Kidney capillary endothelial cell (primary cell): Measurements from ENCODE around the gene EXO1.

Experiments
- DNase-seq: peaks from one replicate; pipeline ENCODE4 v3.0.0-alpha.2; 2018; ENCODE audit warnings: low spot score

EXO1 gene

DNA sequence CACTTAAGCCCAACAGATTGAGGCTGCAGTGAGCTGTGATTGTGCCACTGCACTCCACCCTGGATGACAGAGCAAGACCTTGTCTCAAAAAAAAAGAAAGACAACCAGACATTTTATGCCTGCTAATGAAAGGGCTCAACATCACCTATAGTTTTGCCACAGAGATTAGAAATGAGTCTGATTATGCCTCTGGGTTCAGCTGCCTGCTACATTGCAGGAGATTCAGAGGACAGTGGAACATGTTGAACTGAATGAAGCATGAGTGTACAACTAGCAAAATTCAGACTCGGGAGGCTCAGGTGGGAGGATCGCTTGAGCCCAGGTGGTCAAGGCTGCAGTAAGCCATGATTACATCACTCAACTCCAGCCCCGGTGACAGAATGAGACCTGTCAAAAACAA lies 46.0 kb downstream of the EXO1 start:
- DNase-seq: no peak

DNA sequence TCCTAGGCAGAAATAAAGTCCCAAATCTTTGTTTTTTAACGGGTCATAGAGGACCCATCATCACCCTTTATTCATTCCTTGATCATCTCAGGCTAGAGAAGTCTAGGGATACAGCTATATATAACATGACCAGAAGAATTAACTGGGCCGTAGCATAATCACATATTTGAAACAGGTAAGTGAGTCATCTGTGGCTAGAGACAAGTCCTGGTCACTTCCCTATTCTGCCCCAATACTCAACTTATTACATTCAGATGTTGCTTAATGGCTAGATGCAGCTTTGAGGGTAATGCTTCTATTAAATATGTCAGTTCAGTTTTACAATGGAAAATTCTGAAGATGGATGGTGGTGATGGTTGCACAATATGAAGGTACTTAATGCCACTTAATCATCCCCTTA lies 47.0 kb downstream of the EXO1 start:
- DNase-seq: no peak

GRCh38 chr1:241896670-241896962 lies 48.6 kb downstream of the EXO1 start:
- no peak for DNase-seq

DNA sequence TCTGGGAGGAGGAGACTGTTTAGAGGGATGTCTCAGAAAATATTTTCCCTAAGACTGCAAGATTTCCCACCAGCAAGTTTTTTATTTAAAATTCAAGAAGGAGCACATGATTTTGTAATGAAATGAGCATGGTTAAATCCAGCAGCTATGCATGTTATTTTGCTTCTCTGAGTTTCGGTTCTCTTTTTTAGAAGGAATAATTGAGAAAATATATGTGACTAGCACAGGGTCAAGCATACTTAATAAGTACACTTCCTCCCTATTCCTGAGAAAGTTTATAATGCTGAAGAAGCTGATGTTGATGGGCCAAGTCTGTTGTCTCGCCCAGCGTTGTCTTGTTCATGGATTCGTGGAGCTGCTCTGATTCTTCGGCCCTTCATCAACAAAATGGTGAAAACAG lies 51.2 kb downstream of the EXO1 start:
- DNase-seq: no peak

DNA sequence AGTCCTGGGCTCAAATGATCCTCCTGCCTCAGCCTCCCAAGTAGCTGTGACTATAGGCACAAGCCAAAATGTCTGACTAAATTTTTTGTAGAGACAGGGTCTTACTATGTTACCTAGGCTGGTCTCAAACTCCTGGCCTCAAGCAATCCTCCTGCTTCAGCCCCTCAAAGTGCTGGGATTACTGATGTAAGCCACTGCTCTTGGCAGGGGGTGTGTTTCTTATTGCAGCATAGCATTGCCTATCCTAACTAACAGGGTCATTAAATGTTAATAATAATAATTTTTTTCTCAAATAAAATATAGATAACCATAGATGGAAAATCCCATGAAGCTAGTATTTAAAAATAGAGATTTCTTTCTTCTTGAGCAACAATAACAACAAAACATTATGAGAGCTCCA lies 52.4 kb downstream of the EXO1 start:
- DNase-seq: no peak

DNA sequence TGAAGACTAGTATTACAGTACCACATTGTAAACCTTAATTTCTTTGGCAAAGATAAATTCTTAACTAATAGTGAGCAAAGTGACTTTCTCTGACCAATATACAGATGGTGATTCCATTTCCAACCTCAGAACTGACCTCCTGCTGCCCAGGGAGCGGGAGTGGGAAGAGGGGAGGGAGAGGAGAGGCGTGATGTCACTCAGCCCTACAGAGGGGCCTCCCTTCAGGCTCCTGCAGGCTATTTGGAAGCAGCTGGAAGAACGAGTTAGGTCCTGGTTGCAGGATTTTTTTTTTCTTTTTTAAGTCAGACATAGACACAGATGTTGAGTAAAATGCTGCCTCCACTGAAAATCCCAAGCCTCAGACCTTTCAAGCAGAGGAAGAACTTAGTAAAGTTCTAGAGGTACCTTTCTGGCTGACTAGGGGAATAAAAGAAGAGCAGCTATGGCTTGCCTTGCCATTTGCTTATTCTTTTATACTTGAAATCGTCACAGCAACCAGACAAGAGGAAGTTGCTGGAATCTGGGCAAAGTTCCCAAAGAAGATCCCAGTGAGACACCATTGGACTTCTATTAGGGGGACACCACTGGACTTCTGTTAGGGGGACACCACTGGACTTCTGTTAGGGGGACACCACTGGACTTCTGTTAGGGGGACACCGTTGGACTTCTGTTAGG lies 54.5 kb downstream of the EXO1 start:
- DNase-seq: no peak

DNA sequence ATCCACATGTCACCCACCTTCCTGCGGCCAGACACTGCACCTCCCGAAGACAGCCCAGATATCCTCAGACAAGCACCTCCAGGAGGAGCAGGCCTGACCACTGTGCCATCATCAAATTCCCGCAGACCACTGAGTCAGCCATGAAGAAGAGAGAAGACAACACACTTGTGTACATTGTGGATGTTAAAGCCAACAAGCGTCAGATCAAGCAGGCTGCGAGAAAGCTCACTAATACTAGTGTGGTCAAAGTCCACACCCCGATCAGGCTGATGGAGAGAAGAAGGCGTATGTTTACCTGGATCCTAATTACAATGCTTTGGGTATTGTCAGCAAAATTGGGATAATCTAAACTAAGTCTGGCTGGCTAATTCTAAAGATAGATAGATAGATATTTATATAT lies 68.2 kb downstream of the EXO1 start:
- no peak for DNase-seq

- no peak for DNase-seq
Measured at GRCh38 chr1:241917487-241917886, 69.5 kb downstream of the EXO1 start.

DNA sequence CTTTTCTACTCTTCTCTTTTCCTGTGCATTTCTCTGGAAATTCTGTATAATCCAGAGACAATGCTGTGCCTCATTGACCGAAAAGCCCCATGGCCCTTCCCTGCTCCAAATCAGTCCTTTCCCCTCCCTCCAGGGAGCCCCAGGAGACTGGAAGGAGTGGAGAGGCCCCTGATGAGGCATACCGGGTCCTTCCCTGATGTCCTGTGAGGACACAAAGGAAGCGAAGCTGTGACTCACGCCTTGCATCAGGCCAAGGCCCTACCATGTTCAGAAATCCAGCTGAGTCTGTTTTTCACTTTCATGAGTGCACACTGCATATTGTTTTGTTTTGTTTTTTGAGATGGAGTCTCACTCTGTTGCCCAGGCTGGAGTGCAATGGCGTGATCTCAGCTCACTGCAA lies 70.9 kb downstream of the EXO1 start:
- peak; percentile 30 for DNase-seq

DNA sequence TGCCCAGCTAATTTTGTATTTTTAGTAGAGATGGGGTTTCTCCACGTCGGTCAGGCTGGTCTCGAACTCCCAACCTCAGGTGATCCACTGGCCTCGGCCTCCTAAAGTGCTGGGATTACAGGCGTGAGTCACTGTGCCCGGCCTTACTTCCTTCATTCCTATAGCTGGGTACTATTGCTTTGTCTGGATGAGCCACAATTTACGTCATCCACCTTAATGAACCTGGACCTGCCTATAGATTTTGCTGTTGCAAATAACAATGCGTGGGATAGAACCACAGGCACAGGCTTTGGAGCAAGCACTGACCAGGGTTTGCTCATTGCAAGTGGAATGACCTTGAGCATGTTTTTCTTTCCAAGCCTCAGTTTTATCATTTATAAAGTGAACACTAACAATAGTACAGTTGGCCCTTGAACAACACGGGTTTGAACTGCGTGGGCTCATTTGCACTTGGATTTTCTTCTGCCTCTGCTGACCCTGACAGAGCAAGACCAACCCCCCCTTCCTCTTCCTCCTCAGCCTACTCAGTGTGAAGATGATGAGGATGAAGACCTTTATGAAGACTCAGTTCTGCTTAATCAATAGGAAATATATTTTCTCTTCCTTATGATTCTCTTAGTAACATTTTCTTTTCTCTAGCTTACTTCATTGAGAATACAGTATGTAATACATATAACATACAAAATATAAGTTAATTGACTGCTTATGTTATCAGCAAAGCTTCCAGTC lies 76.2 kb downstream of the EXO1 start:
- no peak for DNase-seq

DNA sequence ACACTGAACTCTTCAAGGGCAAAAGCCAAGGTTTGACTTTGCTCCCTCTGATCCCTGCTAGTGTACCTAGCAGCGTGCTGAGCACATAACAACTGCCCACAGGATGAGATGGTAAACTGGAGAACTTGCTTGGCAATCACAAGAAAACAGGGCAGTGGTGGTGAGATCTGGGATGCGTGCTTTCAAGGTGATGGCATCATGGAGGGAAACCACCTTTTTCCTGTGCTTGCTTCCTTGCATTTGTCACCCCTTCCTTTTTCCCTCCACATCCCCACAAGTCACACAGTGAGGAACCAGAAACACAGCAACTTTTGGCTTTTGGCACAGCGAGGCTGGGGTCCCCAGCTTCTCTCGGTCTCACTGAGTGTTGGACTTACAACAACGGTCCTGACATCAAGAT lies 78.1 kb downstream of the EXO1 start:
- DNase-seq: no peak

- DNase-seq: no peak
Measured at GRCh38 chr1:241927321-241927720, 79.3 kb downstream of the EXO1 start.

- DNase-seq: no peak
Measured at GRCh38 chr1:241932845-241933244, 84.8 kb downstream of the EXO1 start.

GRCh38 chr1:241934201-241934848 lies 86.3 kb downstream of the EXO1 start:
- no peak for DNase-seq

DNA sequence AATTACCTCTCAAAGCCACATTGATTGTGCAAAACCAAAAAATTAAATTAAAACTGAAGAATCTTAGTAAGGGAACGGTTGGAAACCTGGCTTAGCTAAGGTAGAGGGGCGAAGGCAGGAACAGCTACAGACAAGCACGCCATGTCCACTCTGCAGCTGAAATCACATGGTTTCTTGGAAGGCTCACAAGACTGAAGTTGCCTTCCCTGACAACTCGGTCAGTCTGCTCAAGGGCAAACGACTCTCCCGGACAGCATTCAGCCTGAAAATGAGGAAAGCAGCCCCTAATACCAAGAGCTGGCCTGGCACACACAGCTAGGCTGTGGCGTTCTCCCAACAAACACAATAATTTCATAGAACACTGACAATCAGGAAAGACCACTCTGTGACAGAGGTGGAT lies 86.9 kb downstream of the EXO1 start:
- DNase-seq: no peak
